Lung microvascular endothelial cell (primary cell): ENCODE measurements around the gene C3orf22. TPM values are rescaled to one million over a fixed set of nuclear protein-coding genes. Genes with fewer than 3 reads are reported as not detected.
"Not testable (repeated sequence)": the region's sequence is repeated elsewhere in the genome, so short reads cannot be mapped to it uniquely, and the experiment has no call there.

Experiments used
- DNase-seq, 2 donors: peaks; one replicate each; pipeline versions ENCODE4 v3.0.0 to v3.0.0-alpha.2; 2010; ENCODE audit warnings: low read depth in 2 of 2
- total RNA-seq: library from RNA; depleted of rRNA; stranded (reverse); fragments of >200 nt; gene quantifications from 2 replicates; pipeline ENCODE4 v1.2.1, GENCODE V29; 2014

Gene C3orf22
- total RNA-seq, 1 donor from 2014 or later = not detected

- no peak for DNase-seq
These were observed 15.2 kb downstream of the C3orf22 start for GRCh38 chr3:126543457-126544061.

GRCh38 chr3:126542340-126543241 is 16.1 kb downstream of the C3orf22 start:
- no peak for DNase-seq

GRCh38 chr3:126541628-126542339 is 16.9 kb downstream of the C3orf22 start:
- no peak for DNase-seq

- no peak for DNase-seq
These were observed 17.6 kb downstream of the C3orf22 start for GRCh38 chr3:126540951-126541627.

GRCh38 chr3:126540342-126540849 is 18.3 kb downstream of the C3orf22 start:
- peak; percentile 65 to 79 for DNase-seq

- no peak for DNase-seq
These were observed 19.0 kb downstream of the C3orf22 start for GRCh38 chr3:126539558-126540250.

GRCh38 chr3:126538966-126539365 is 19.8 kb downstream of the C3orf22 start:
- DNase-seq = no peak

- no peak for DNase-seq
These were observed 20.4 kb downstream of the C3orf22 start for GRCh38 chr3:126538316-126538715.

GRCh38 chr3:126537730-126538281 is 20.9 kb downstream of the C3orf22 start:
- no peak for DNase-seq

- DNase-seq = no peak
These were observed 21.5 kb downstream of the C3orf22 start for GRCh38 chr3:126537116-126537729.

- no peak for DNase-seq
These were observed 22.6 kb downstream of the C3orf22 start for GRCh38 chr3:126536126-126536525.

GRCh38 chr3:126535636-126536035 is 23.1 kb downstream of the C3orf22 start:
- DNase-seq = no peak

- DNase-seq = not testable (repeated sequence)
These were observed 24.0 kb downstream of the C3orf22 start for GRCh38 chr3:126534716-126535115.

GRCh38 chr3:126533506-126533905 is 25.2 kb downstream of the C3orf22 start:
- no peak for DNase-seq

GRCh38 chr3:126531051-126531330 is 27.7 kb downstream of the C3orf22 start:
- DNase-seq = no peak

GRCh38 chr3:126530171-126531050 is 28.3 kb downstream of the C3orf22 start:
- no peak for DNase-seq

GRCh38 chr3:126529585-126530170 is 29.1 kb downstream of the C3orf22 start:
- DNase-seq = no peak

- DNase-seq = no peak
These were observed 29.8 kb downstream of the C3orf22 start for GRCh38 chr3:126528800-126529541.
